ENCODE measurements around the gene NCS1. TPM values are rescaled to one million over a fixed set of nuclear protein-coding genes. Genes with fewer than 3 reads are reported as not detected.

NCS1 gene
- total RNA-seq, 1 experiment from 2014 or later = 68.7 TPM

DNA sequence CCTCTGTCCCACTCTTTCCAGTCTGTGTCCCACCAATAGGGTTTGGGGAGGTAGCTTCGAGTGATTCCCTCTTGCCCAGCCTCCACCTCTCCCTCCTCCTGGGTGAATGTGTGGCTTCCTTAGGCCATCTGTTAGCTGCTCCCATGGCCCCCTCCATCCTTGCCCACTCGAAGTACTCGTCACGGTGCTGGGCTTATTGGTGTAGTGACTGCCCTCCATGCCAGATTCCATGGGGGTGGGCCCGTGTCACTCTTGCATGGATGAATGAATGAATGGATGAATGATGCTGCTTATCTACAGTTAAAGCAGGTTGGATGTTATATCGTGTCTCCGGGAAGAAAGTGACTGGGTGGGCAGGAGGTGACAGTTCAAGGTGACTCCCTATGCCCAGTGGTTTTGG, 112.5 kb downstream of the NCS1 start:
- Histone ChIP-seq H4K20me1 (ENCODE audit: insufficient read depth) (no peaks in the 10 kb centered on the region), H3K79me2 (ENCODE audit: insufficient read depth, low read length) (no peaks in the 10 kb centered on the region), H3K9me2 (ENCODE audit: insufficient read depth) (no peaks in the 10 kb centered on the region), H3K4me3 (replicated peaks in 1 of 2; ENCODE audit: low read depth in 1 of 2, low read length in 2 of 2) (no peak overlapping the region), H3K27me3 (ENCODE audit: insufficient read depth, low read length) (peaks cover 48% of the 10 kb centered on the region), H3K27ac (ENCODE audit: low read depth, low read length) (no peak overlapping the region), H3K36me3 (ENCODE audit: control insufficient read depth in 1 of 2, insufficient read depth in 2 of 2, low read length in 2 of 2) (no peaks in the 10 kb centered on the region), H3K4me2 (ENCODE audit: low read length) (no peak overlapping the region), H3K4me1 (ENCODE audit: control insufficient read depth in 1 of 2, insufficient read depth in 2 of 2, low read length in 2 of 2) (no peaks in the 10 kb centered on the region), H2AFZ (ENCODE audit: low read depth, low read length, poor library complexity, severe bottlenecking) (no peak overlapping the region), H3K9me3 (ENCODE audit: control insufficient read depth in 1 of 2, insufficient read depth in 1 of 2, low read depth in 1 of 2, low read length in 2 of 2) (no peaks in the 10 kb centered on the region), H3K9ac (ENCODE audit: low read length) (no peak overlapping the region)
- CTCF ChIA-PET = no interaction called here
- TF ChIP-seq TCF7L2 (IDR thresholded peaks at IDR 0.05; ENCODE audit: borderline replicate concordance, extremely low read depth, insufficient read depth, insufficient read length) = no peak
- TF ChIP-seq SRF (IDR thresholded peaks at IDR 0.05; ENCODE audit: low read depth) = no peak
- TF ChIP-seq, protein P1, sequence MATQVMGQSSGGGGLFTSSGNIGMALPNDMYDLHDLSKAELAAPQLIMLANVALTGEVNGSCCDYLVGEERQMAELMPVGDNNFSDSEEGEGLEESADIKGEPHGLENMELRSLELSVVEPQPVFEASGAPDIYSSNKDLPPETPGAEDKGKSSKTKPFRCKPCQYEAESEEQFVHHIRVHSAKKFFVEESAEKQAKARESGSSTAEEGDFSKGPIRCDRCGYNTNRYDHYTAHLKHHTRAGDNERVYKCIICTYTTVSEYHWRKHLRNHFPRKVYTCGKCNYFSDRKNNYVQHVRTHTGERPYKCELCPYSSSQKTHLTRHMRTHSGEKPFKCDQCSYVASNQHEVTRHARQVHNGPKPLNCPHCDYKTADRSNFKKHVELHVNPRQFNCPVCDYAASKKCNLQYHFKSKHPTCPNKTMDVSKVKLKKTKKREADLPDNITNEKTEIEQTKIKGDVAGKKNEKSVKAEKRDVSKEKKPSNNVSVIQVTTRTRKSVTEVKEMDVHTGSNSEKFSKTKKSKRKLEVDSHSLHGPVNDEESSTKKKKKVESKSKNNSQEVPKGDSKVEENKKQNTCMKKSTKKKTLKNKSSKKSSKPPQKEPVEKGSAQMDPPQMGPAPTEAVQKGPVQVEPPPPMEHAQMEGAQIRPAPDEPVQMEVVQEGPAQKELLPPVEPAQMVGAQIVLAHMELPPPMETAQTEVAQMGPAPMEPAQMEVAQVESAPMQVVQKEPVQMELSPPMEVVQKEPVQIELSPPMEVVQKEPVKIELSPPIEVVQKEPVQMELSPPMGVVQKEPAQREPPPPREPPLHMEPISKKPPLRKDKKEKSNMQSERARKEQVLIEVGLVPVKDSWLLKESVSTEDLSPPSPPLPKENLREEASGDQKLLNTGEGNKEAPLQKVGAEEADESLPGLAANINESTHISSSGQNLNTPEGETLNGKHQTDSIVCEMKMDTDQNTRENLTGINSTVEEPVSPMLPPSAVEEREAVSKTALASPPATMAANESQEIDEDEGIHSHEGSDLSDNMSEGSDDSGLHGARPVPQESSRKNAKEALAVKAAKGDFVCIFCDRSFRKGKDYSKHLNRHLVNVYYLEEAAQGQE (IDR thresholded peaks at IDR 0.05; ENCODE audit: low read depth) = no peak
- TF ChIP-seq FOSL1 (IDR thresholded peaks at IDR 0.05; ENCODE audit: low read depth) = no peak
- no peak for TF ChIP-seq ZFX (IDR thresholded peaks at IDR 0.05)
- no peak for TF ChIP-seq MAX (IDR thresholded peaks at IDR 0.05)
- no peak for TF ChIP-seq CBX3 (IDR thresholded peaks at IDR 0.05; ENCODE audit: low read depth)
- TF ChIP-seq, protein P2, sequence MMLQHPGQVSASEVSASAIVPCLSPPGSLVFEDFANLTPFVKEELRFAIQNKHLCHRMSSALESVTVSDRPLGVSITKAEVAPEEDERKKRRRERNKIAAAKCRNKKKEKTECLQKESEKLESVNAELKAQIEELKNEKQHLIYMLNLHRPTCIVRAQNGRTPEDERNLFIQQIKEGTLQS (IDR thresholded peaks at IDR 0.05) = no peak
- TF ChIP-seq SIN3A (IDR thresholded peaks at IDR 0.05; ENCODE audit: low read depth) = no peak
- no peak for TF ChIP-seq EZH2phosphoT487 (IDR thresholded peaks at IDR 0.05; ENCODE audit: borderline replicate concordance)
- no peak for TF ChIP-seq CEBPB (IDR thresholded peaks at IDR 0.05; ENCODE audit: low read depth)
- no peak for TF ChIP-seq EZH2 (IDR thresholded peaks at IDR 0.05)
- no peak for TF ChIP-seq JUND (IDR thresholded peaks at IDR 0.05)
- no peak for TF ChIP-seq ZNF274 (IDR thresholded peaks at IDR 0.05; ENCODE audit: low read depth, low read length)
- TF ChIP-seq POLR2AphosphoS5 (IDR thresholded peaks at IDR 0.05; ENCODE audit: low read depth, low read length) = no peak
- no peak for TF ChIP-seq RAD21 (IDR thresholded peaks at IDR 0.05; ENCODE audit: low read depth)
- no peak for TF ChIP-seq YY1 (IDR thresholded peaks at IDR 0.05; ENCODE audit: extremely low read depth, insufficient replicate concordance, low read depth, low read length)
- TF ChIP-seq SP1 (IDR thresholded peaks at IDR 0.05; ENCODE audit: low read depth) = no peak
- TF ChIP-seq, protein P3, sequence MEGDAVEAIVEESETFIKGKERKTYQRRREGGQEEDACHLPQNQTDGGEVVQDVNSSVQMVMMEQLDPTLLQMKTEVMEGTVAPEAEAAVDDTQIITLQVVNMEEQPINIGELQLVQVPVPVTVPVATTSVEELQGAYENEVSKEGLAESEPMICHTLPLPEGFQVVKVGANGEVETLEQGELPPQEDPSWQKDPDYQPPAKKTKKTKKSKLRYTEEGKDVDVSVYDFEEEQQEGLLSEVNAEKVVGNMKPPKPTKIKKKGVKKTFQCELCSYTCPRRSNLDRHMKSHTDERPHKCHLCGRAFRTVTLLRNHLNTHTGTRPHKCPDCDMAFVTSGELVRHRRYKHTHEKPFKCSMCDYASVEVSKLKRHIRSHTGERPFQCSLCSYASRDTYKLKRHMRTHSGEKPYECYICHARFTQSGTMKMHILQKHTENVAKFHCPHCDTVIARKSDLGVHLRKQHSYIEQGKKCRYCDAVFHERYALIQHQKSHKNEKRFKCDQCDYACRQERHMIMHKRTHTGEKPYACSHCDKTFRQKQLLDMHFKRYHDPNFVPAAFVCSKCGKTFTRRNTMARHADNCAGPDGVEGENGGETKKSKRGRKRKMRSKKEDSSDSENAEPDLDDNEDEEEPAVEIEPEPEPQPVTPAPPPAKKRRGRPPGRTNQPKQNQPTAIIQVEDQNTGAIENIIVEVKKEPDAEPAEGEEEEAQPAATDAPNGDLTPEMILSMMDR (IDR thresholded peaks at IDR 0.05 in 2 of 3, conservative IDR thresholded peaks at IDR 0.05 in 1 of 3; ENCODE audit: borderline replicate concordance in 1 of 3, insufficient read depth in 1 of 3, low read depth in 2 of 3, low read length in 2 of 3) = no peak
- no peak for ATAC-seq
- intact Hi-C loops (cut with micrococcal nuclease) = no loop called here
- no TSS peak for BruUV-seq (replicated peaks)
- DNase-seq (ENCODE audit: low read depth, low spot score) = no peak
- POLR2A ChIA-PET = no interaction called here
- RAD21 ChIA-PET (ENCODE audit: low non-redundant PET in 1 of 2, low total read pairs in 2 of 2, uncharacterized antibody in 2 of 2, unreplicated experiment in 2 of 2) = no interaction called here
